Medulla oblongata (tissue), 1 donor: ENCODE results near the gene PPFIBP1.

Experiments used
- DNase-seq: peaks from one replicate; pipeline ENCODE4 v3.0.0-alpha.2; 2015; ENCODE audit errors: extremely low spot score

Gene PPFIBP1

DNA sequence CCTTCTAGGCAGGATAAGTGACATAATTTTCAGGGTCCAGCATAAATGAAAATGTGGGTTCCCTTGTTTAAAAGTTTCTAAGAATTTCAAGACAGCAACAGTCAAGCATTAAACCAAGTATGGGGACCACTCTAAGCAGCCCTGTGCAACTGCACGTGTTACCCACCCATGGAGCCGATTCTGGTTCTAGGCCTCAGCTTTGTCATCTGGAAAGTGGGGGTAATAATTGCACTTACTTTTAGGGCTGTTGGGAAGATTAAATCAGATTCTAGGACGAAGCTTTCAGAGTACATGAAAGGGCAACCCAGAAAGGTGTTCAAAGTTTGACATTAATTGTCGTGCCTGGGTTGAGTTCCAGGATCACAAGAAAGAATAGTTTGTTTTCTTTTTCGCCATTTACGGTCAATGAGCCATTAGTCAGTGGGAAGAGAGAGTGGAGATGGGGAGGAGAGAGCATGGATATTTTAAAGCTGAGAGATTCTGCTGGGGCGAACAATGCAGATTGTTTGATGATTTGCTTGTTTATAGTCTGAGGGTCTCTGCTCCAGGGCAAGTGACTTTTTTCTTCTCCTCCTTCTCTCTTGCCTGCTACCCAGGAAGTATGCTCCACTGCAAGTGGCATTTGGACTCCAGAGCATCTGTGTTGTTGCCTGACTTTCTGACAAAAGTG is 10.7 kb upstream of the PPFIBP1 start:
- no peak for DNase-seq

GRCh38 chr12:27515671-27516070 is 8.3 kb upstream of the PPFIBP1 start:
- no peak for DNase-seq

GRCh38 chr12:27516625-27517024 is 7.4 kb upstream of the PPFIBP1 start:
- DNase-seq = no peak

- no peak for DNase-seq
These were observed 6.5 kb upstream of the PPFIBP1 start for GRCh38 chr12:27517546-27517945.

- DNase-seq = no peak
These were observed 5.9 kb upstream of the PPFIBP1 start for GRCh38 chr12:27517961-27518665.

DNA sequence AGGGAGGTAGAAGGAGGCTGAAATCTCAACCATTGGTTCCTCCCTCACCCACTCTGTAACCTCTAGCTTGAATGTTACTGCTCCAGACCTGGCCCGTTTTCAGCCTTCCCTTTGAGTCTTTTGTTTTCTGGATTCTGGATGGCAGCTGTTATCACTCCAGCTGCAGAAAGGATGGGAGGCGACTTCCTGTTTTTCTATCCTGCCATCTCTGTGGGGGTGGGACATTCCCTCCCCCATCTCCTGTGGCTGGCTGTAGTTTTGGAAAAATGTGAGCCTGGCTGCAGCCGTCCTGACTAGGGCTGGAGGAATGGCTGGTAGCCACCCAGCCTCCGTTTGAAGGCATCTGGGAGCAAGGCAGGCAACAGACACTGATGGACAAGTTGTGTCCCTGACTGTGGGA is 2.9 kb upstream of the PPFIBP1 start:
- DNase-seq = peak; percentile 43

- no peak for DNase-seq
These were observed 2.0 kb upstream of the PPFIBP1 start for GRCh38 chr12:27521981-27522380.

GRCh38 chr12:27523305-27523641 is 733 bp upstream of the PPFIBP1 start:
- no peak for DNase-seq

GRCh38 chr12:27524494-27524835 is 459 bp downstream of the PPFIBP1 start:
- peak; percentile 44 for DNase-seq

- DNase-seq = peak; percentile 59
These were observed 1.1 kb downstream of the PPFIBP1 start for GRCh38 chr12:27524839-27525753.

GRCh38 chr12:27527512-27527911 is 3.5 kb downstream of the PPFIBP1 start:
- no peak for DNase-seq

DNA sequence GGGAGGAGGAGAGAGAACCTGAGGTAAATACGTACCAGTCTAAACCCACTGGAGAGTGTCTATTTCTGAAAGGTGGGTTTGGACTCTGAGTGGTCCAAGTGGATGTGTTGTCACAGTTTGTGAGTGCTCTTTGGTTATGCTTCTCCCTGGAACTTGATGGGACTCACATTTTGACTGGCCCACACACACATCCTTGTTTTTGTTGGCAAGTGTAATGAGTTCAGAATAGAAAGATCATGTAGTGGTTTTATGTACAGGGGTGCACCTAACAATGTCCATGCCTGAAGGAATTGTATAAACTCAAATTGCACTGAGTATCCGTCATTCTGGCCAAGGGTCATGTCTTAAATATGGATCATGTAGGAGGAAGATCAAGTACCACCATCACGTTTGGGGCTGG is 4.8 kb downstream of the PPFIBP1 start:
- DNase-seq = no peak

DNA sequence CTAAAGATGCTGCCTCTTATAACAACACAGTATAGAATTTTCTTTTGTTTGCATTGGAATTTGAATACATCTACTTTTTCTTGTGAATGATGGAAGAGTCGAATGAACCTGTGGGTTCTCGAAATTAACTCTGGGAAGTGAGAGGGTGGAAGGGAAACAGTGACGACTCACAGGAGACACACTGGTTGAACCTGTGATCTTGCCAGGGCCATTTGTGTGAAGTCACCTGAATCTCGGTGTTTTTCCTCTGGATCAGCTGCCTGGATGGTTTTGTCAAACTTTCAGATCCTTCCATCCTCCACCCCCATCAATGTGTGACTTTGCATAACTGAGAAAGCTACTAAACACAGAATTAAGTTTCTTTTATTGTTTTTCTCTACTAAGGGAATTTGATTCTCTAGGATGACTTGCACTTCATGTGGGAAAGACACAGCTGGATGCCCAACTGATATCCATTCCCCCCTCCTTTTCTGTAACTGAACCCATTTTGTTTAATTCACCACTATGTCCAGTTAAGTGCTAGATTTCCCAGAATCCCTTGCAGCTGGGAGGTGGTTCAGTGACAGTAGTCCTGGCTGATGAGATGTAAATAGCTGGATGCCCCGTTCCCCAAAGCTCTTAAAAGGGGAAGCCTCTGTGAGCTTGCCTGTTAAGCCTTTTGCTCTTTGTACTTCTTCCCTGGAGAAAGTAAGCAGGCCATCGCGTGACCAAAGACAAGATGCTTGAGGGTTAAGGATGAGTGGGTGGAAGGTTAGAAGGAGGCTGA is 6.3 kb downstream of the PPFIBP1 start:
- no peak for DNase-seq

- DNase-seq = no peak
These were observed 7.9 kb downstream of the PPFIBP1 start for GRCh38 chr12:27531896-27532295.

- no peak for DNase-seq
These were observed 10.2 kb downstream of the PPFIBP1 start for GRCh38 chr12:27534060-27534764.

DNA sequence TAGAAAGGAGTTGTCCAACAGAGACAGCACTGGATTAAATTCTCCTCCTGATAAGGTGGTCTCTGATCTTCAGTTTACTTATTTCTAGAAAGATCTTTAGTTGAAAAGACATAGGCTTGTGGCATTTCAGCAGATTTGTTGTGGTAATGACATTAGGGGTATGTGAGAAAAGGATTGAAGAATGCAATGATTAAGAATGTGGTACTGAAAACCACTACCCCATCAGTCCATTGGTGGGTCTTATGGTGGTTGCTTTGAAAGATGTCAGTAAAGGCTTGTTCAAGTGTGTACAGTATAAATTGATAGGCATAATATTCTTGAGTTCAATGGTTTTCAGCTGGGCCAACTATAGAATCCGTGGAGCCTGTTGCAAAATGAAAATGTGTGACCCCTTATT is 10.8 kb downstream of the PPFIBP1 start:
- no peak for DNase-seq

DNA sequence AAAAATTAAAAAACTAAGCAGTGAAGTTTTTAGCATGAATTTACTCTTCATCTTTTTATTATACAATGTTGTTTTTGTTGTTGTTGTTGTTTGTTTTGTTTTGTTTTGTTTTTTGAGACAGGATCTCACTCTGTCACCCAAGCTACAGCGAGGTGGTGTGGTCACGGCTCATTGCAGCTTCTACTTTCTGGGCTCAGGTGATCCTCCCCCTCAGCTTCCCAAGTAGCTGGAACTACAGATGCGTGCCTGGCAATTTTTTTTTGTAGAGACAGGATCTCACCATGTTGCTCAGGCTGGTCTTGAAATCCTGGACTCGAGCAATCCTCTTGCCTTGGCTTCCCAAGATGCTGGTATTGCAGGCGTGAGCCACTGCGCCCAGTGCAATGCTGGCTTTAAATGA is 11.3 kb downstream of the PPFIBP1 start:
- no peak for DNase-seq

- no peak for DNase-seq
These were observed 14.1 kb downstream of the PPFIBP1 start for GRCh38 chr12:27537855-27538675.

DNA sequence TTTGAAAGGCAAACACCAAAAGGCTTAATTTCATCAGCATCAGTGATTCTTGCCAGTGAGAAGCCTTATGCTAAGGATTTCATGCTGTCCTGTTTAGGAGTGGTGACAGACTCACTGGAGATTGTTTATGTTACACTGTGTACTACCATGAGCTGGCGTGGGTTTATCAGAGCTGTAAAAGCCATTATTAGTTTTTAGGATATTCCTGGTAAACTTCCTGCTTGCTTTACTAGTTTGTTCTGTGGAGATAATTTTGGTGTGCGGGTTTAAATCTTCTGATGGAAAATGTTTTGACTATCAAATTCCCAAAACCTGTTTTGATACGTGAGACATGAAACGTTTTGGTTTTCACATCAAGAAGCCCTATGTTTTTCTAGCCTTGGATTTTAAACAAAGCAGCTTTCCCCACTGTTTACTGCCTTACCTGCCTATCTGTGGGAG is 15.2 kb downstream of the PPFIBP1 start:
- DNase-seq = no peak

DNA sequence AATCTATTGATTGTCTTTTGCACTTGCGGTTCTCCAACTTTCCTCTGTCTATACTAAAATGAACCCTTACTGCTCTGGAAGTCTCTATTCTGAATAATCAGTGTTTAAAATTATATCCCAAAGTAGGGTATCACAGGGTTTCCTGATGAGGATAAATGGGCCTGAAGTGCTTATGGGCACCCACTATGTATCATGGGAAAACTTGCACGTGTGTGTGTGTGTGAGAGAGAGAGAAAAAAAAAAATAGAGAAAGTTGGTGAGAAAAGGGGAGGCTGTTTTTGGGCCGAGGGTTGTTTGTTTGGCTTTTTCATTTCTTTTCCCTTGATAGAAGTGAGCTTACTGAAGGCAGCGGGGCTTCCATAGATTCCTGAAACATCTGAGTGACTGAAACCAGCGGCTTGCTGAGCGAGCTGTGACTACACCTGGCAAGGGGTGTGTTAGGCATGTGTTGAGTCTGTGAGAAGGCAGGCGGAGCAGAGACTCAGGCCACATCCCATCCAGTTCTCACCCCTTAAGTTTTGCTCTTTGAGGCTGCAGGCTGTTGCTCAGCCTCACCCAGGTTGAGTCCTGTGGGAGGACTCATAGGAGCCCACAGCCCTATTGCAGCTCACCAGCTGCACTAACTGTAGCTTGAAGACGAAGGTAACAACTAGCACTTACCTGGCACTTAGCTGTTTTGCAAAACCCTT is 17.2 kb downstream of the PPFIBP1 start:
- no peak for DNase-seq
